SJSA1 (cell line): ENCODE measurements around the gene EVL. TPM values are rescaled to one million over a fixed set of nuclear protein-coding genes. Genes with fewer than 3 reads are reported as not detected.

Source experiments
- DNase-seq, 2 experiments: peaks; one replicate each; pipeline ENCODE4 v3.0.0-alpha.2; 2015 to 2020; ENCODE audit warnings: low spot score in 2 of 2, low read depth in 1 of 2
- H3K27ac ChIP-seq: fragments of 250-450 bp; sonication (Bioruptor Pico); 2 replicates; pipeline ENCODE4 v1.5.1; 2020; ENCODE audit warnings: mild to moderate bottlenecking, moderate library complexity
- H3K27me3 ChIP-seq: fragments of 250-450 bp; sonication (Bioruptor Pico); replicated peaks from 2 replicates; pipeline ENCODE4 v1.5.1; 2020; ENCODE audit warnings: mild to moderate bottlenecking, moderate library complexity
- H3K36me3 ChIP-seq: fragments of 250-450 bp; sonication (Bioruptor Pico); 2 replicates; pipeline ENCODE4 v1.5.1; 2020; ENCODE audit warnings: mild to moderate bottlenecking
- H3K4me1 ChIP-seq: fragments of 250-450 bp; sonication (Bioruptor Pico); replicated peaks from 2 replicates; pipeline ENCODE4 v1.6.1; 2021; ENCODE audit warnings: mild to moderate bottlenecking
- H3K4me3 ChIP-seq: fragments of 250-450 bp; sonication (Bioruptor Pico); 2 replicates; pipeline ENCODE4 v1.5.1; 2020; ENCODE audit warnings: mild to moderate bottlenecking
- H3K9me3 ChIP-seq: fragments of 250-450 bp; sonication (Bioruptor Pico); replicated peaks from 2 replicates; pipeline ENCODE4 v1.5.1; 2020; ENCODE audit warnings: mild to moderate bottlenecking
- total RNA-seq: library from RNA; depleted of rRNA; stranded (reverse); fragments of >200 nt; shearing (Covaris generic); gene quantifications from 2 replicates; pipeline ENCODE4 v1.2.3, GENCODE V29; 2014

EVL gene
- total RNA-seq, 1 experiment from 2014 or later, result 10.8 TPM

- Histone ChIP-seq H3K9me3 (no peaks in the 10 kb centered on the region), H3K27ac (peak overlapping the region; percentile 84), H3K4me3 (peak overlapping the region; percentile 21), H3K27me3 (no peaks in the 10 kb centered on the region), H3K36me3 (no peaks in the 10 kb centered on the region), H3K4me1 (peaks cover 52% of the 10 kb centered on the region)
- DNase-seq, result peak; percentile 82 to 92
Measured at GRCh38 chr14:100031506-100032281, 33.5 kb upstream of the EVL start.

GRCh38 chr14:100032738-100033137 lies 32.5 kb upstream of the EVL start:
- Histone ChIP-seq H3K4me1 (peaks cover 52% of the 10 kb centered on the region), H3K36me3 (no peaks in the 10 kb centered on the region), H3K27me3 (no peaks in the 10 kb centered on the region), H3K27ac (peak overlapping the region; percentile 84; the same call in 1 of the 2 replicates), H3K4me3 (no peak overlapping the region), H3K9me3 (no peaks in the 10 kb centered on the region)
- no peak for DNase-seq

- Histone ChIP-seq H3K4me1 (peaks cover 51% of the 10 kb centered on the region), H3K27me3 (no peaks in the 10 kb centered on the region), H3K9me3 (no peaks in the 10 kb centered on the region), H3K4me3 (no peak overlapping the region), H3K27ac (no peak overlapping the region), H3K36me3 (no peaks in the 10 kb centered on the region)
- DNase-seq, result no peak
Measured at GRCh38 chr14:100033347-100034075, 31.7 kb upstream of the EVL start.

- H3K36me3 ChIP-seq, result no peaks in the 10 kb centered on the region
- H3K4me1 ChIP-seq, result peaks cover 41% of the 10 kb centered on the region
- H3K4me3 ChIP-seq, result no peak overlapping the region
- no peak overlapping the region for H3K27ac ChIP-seq
- DNase-seq, result no peak
- H3K27me3 ChIP-seq, result no peaks in the 10 kb centered on the region
- no peaks in the 10 kb centered on the region for H3K9me3 ChIP-seq
Measured at GRCh38 chr14:100034468-100034867, 30.8 kb upstream of the EVL start.

DNA sequence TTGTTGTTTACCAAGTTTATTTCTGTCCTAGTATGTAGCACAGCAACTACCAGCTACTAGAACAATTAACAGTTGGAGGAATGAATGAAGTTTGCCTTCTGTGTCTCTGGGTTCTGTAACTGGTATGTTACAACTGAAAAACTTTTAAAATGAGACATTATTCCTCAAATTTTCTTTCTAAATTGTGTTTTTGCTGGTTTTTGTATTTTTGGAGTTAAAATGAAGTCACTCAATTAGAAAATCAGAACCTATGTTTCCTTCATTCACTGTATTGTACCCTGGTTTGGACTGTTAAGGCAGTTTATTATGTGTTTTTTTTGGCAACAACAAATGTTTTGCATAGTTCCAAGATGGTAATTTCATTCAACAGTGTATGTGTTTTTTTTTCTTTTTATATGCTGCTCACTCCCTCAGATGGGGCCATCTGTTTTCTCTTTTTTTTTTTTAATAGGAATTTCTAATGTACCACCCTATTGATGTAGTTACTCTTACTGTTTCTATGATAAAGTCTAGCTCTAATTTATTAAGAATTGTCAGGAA lies 30.2 kb upstream of the EVL start:
- Histone ChIP-seq H3K27ac (no peak overlapping the region), H3K36me3 (no peaks in the 10 kb centered on the region), H3K4me1 (peaks cover 36% of the 10 kb centered on the region), H3K4me3 (no peak overlapping the region), H3K27me3 (no peaks in the 10 kb centered on the region), H3K9me3 (no peaks in the 10 kb centered on the region)
- DNase-seq, result no peak

DNA sequence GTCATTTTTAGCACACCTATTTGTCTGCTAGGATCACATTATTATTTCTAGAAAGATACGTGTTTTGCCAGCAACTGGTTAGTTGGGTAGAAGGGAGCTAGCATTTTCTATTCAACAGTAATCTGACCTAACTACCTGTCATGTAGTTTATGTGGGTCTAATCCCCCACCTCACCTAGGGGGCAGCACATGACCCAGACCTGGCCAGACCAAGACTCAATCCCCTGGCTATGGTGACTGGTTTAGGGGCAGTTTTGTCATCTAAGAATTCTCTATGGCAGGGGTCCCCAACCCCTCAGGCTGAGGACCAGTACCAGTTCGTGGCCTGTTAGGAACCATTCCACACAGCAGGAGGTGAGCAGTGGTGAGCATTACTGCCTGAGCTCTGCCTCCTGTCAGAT lies 29.5 kb upstream of the EVL start:
- no peaks in the 10 kb centered on the region for H3K27me3 ChIP-seq
- H3K36me3 ChIP-seq, result no peaks in the 10 kb centered on the region
- peaks cover 29% of the 10 kb centered on the region for H3K4me1 ChIP-seq
- no peak overlapping the region for H3K27ac ChIP-seq
- no peaks in the 10 kb centered on the region for H3K9me3 ChIP-seq
- no peak overlapping the region for H3K4me3 ChIP-seq
- DNase-seq, result no peak

GRCh38 chr14:100037353-100037752 lies 27.9 kb upstream of the EVL start:
- no peaks in the 10 kb centered on the region for H3K27me3 ChIP-seq
- no peak overlapping the region for H3K4me3 ChIP-seq
- no peaks in the 10 kb centered on the region for H3K9me3 ChIP-seq
- H3K36me3 ChIP-seq, result no peaks in the 10 kb centered on the region
- no peak overlapping the region for H3K27ac ChIP-seq
- peaks cover 15% of the 10 kb centered on the region for H3K4me1 ChIP-seq
- no peak for DNase-seq

GRCh38 chr14:100038065-100038464 lies 27.2 kb upstream of the EVL start:
- Histone ChIP-seq H3K27ac (no peak overlapping the region), H3K4me3 (no peak overlapping the region), H3K36me3 (no peaks in the 10 kb centered on the region), H3K9me3 (no peaks in the 10 kb centered on the region), H3K27me3 (no peaks in the 10 kb centered on the region), H3K4me1 (peaks cover 8% of the 10 kb centered on the region)
- DNase-seq, result no peak

DNA sequence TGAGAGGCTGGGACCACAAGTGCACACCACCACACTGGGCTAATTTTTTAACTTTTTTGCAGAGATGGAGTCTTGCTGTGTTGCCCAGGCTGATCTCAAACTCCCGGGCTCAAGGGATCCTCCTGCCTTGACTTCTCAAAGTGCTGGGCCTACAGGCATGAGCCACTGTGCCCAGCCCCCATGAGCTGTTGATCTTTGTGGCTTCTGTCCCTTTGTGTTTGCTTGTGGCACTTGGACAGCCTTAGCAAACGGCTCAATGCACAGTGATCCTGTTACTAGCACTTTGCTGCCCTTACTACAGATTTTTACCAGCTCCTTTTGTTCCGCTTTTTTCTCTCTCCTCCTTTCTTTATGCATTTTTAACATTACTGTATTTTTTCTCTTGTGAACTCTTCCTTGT lies 25.3 kb upstream of the EVL start:
- H3K9me3 ChIP-seq, result no peaks in the 10 kb centered on the region
- H3K36me3 ChIP-seq, result no peaks in the 10 kb centered on the region
- H3K27ac ChIP-seq, result no peak overlapping the region
- H3K4me3 ChIP-seq, result no peak overlapping the region
- H3K27me3 ChIP-seq, result no peaks in the 10 kb centered on the region
- no peak for DNase-seq
- no peaks in the 10 kb centered on the region for H3K4me1 ChIP-seq

DNA sequence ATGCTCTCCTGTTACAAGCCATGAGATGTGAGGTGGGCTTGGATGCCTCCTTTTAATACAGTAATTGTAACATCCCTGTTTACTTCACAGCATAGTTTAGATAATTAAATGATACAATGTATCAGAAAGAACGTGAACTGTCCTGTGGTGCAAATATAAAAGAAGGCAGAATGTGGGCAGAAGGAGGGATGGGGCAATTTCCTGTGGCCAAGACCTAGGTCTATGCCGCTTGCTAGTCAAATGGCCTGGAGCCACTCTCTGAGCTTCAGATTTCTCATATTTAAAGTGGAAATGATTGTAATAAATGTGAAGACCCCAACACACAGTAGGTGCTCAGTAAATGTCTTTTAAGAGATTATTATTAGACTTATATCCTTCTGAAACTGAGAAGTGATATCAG lies 24.0 kb upstream of the EVL start:
- Histone ChIP-seq H3K4me3 (no peak overlapping the region), H3K9me3 (no peaks in the 10 kb centered on the region), H3K36me3 (no peaks in the 10 kb centered on the region), H3K27ac (no peak overlapping the region), H3K27me3 (no peaks in the 10 kb centered on the region), H3K4me1 (no peaks in the 10 kb centered on the region)
- no peak for DNase-seq

GRCh38 chr14:100042286-100042685 lies 22.9 kb upstream of the EVL start:
- no peak for DNase-seq
- H3K36me3 ChIP-seq, result no peaks in the 10 kb centered on the region
- H3K27ac ChIP-seq, result no peak overlapping the region
- no peaks in the 10 kb centered on the region for H3K27me3 ChIP-seq
- H3K4me1 ChIP-seq, result no peaks in the 10 kb centered on the region
- no peak overlapping the region for H3K4me3 ChIP-seq
- H3K9me3 ChIP-seq, result no peaks in the 10 kb centered on the region

- no peaks in the 10 kb centered on the region for H3K9me3 ChIP-seq
- no peaks in the 10 kb centered on the region for H3K27me3 ChIP-seq
- H3K27ac ChIP-seq, result no peak overlapping the region
- H3K36me3 ChIP-seq, result no peaks in the 10 kb centered on the region
- DNase-seq, result no peak
- no peak overlapping the region for H3K4me3 ChIP-seq
- peaks cover 6% of the 10 kb centered on the region for H3K4me1 ChIP-seq
Measured at GRCh38 chr14:100045642-100046344, 19.4 kb upstream of the EVL start.

- H3K4me3 ChIP-seq, result no peak overlapping the region
- H3K9me3 ChIP-seq, result no peaks in the 10 kb centered on the region
- no peaks in the 10 kb centered on the region for H3K36me3 ChIP-seq
- no peak for DNase-seq
- no peaks in the 10 kb centered on the region for H3K27me3 ChIP-seq
- H3K4me1 ChIP-seq, result peaks cover 6% of the 10 kb centered on the region
- no peak overlapping the region for H3K27ac ChIP-seq
Measured at GRCh38 chr14:100047600-100047999, 17.6 kb upstream of the EVL start.

- H3K27me3 ChIP-seq, result no peaks in the 10 kb centered on the region
- DNase-seq, result no peak
- H3K27ac ChIP-seq, result no peak overlapping the region
Measured at GRCh38 chr14:100048786-100049185, 16.4 kb upstream of the EVL start.

More at GRCh38 chr14:100048786-100049185, 16.4 kb upstream of the EVL start:
- Histone ChIP-seq H3K9me3 (no peaks in the 10 kb centered on the region), H3K4me1 (peaks cover 6% of the 10 kb centered on the region), H3K36me3 (no peaks in the 10 kb centered on the region), H3K4me3 (no peak overlapping the region)
